Activated CD4-positive, alpha-beta T cell treated with anti-CD3 and anti-CD28 coated beads for 36 hours (primary cell): ENCODE measurements around the gene JUP. TPM values are rescaled to one million over a fixed set of nuclear protein-coding genes. Genes with fewer than 3 reads are reported as not detected.

Experiments used
- ATAC-seq: fragments of 200-7000 bp; cut with Tn5 transposase; one replicate; pipeline ENCODE4 v1.10.0; 2021; ENCODE audit warnings: mild to moderate bottlenecking, moderate library complexity
- CTCF ChIA-PET: fragments of 350-600 bp; sonication (Branson Sonifier 250); formaldehyde crosslinking; loops from one replicate; lab custom pipeline; 2021; ENCODE audit warnings: antibody characterized with exemption; lab: Charles Lee
- POLR2A ChIA-PET: fragments of 350-600 bp; sonication (Branson Sonifier 250); formaldehyde crosslinking; loops from one replicate; lab custom pipeline; 2021; ENCODE audit warnings: antibody characterized with exemption, inconsistent platforms; lab: Charles Lee
- DNase-seq: peaks from one replicate; pipeline ENCODE4 v3.0.0-alpha.2; 2020
- H3K27ac Mint-ChIP-seq: one replicate; pipeline ENCODE4 v1.8.0; 2021; ENCODE audit warnings: mixed read lengths
- H3K27me3 Mint-ChIP-seq: one replicate; pipeline ENCODE4 v1.8.0; 2021; ENCODE audit warnings: mixed read lengths
- H3K36me3 Mint-ChIP-seq: one replicate; pipeline ENCODE4 v1.8.0; 2021; ENCODE audit warnings: low read depth, mixed read lengths
- H3K4me1 Mint-ChIP-seq: one replicate; pipeline ENCODE4 v1.8.0; 2021; ENCODE audit warnings: mixed read lengths
- H3K4me3 Mint-ChIP-seq: one replicate; pipeline ENCODE4 v1.8.0; 2021; ENCODE audit warnings: mild to moderate bottlenecking, moderate library complexity, mixed read lengths
- H3K9me3 Mint-ChIP-seq: one replicate; pipeline ENCODE4 v1.8.0; 2021; ENCODE audit warnings: low read depth, mixed read lengths
- intact Hi-C, 2 experiments: fragments of 100-400 bp; cut with DNase I in 1 of 2; cut with micrococcal nuclease in 1 of 2; formaldehyde crosslinking; loops; one replicate each; pipeline versions ENCODE4 v1.14.2 to v1.15.1; 2022 to 2024; cut with DNase I, micrococcal nuclease
- total RNA-seq, 2 experiments: library from RNA; stranded (reverse); gene quantifications; one replicate each; pipeline ENCODE4 v1.2.3, GENCODE V29; 2021

The JUP gene
- total RNA-seq, 2 experiments from 2014 or later: 0.34 to 0.54 TPM

DNA sequence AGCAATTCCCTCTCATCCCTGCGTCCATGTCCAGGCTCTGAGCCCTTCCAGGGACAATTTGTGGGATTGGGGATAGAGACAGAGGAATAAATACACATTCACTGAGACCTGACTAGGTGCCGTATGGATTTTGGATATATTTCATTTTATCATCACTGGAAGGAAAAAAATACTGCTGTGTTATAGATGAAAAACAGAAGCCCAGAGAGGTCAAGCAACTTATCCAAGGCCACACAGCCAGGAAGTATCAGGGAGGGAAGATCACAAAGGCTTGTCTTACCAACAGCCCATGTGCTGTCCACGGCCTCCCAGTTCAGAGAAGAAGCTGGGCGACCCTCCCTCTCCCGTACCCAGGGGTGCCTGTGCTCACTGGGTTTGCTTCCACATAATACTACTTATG, 46.0 kb downstream of the JUP start:
- intact Hi-C loops: no loop called here
- ChIA-PET CTCF (no interaction called here), POLR2A (interaction anchor here (0.6 kb wide), 2 partner anchors 13 to 211 kb away, joined by 4 to 6 read pairs; no protein-coding TSS in a partner anchor)
- Mint-ChIP-seq H3K4me1 (peaks cover 3% of the 10 kb centered on the region), H3K4me3 (no peak overlapping the region), H3K36me3 (no peaks in the 10 kb centered on the region), H3K27me3 (peaks cover 17% of the 10 kb centered on the region), H3K9me3 (no peaks in the 10 kb centered on the region), H3K27ac (no peak overlapping the region)
- DNase-seq (no peak), ATAC-seq (no peak)

GRCh38 chr17:41739661-41740352, 46.7 kb downstream of the JUP start:
- ChIA-PET CTCF (interaction anchor here (0.6 kb wide), 2 partner anchors 59 to 1382 kb away, joined by 3 read pairs; no protein-coding TSS in a partner anchor), POLR2A (interaction anchor here (0.6 kb wide), 1 partner anchor 212 kb away, joined by 6 read pairs; no protein-coding TSS in a partner anchor)
- Mint-ChIP-seq H3K27me3 (peaks cover 21% of the 10 kb centered on the region), H3K36me3 (no peaks in the 10 kb centered on the region), H3K9me3 (no peaks in the 10 kb centered on the region), H3K4me3 (no peak overlapping the region), H3K27ac (no peak overlapping the region), H3K4me1 (peaks cover 5% of the 10 kb centered on the region)
- ATAC-seq (no peak), DNase-seq (no peak)
- intact Hi-C loops: loop anchor here (2.0 to 10.0 kb wide), 2 partner anchors 71 to 125 kb away; partner anchors contain the start of genes KLHL11 (in 1 of the 2) and P3H4 (in 1 of the 2)

DNA sequence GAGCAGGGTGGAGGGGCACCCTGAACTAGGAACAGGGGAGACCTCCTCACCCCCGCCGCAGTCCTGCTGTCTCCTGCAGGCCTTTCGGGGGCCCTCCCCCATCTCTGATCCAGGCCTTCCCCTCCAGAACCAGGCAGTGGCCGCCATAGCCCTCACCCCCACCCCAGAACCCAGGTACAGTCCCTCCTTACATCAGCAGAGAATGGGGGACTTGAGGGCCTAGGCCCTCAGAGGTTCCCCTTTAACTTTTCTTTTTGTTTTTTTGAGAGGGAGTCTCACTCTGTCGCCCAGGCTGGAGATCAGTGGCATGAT, 47.8 kb downstream of the JUP start:
- Mint-ChIP-seq H3K27ac (no peak overlapping the region), H3K27me3 (peaks cover 24% of the 10 kb centered on the region), H3K4me3 (no peak overlapping the region), H3K36me3 (no peaks in the 10 kb centered on the region), H3K4me1 (peaks cover 5% of the 10 kb centered on the region), H3K9me3 (no peaks in the 10 kb centered on the region)
- ChIA-PET POLR2A (no interaction called here), CTCF (no interaction called here)
- DNase-seq (no peak), ATAC-seq (no peak)
- intact Hi-C loops: loop anchor here (1.0 to 10.0 kb wide), 5 partner anchors 63 to 221 kb away; partner anchors contain the start of genes KLHL11 (in 1 of the 2) and P3H4 (in 1 of the 2)

DNA sequence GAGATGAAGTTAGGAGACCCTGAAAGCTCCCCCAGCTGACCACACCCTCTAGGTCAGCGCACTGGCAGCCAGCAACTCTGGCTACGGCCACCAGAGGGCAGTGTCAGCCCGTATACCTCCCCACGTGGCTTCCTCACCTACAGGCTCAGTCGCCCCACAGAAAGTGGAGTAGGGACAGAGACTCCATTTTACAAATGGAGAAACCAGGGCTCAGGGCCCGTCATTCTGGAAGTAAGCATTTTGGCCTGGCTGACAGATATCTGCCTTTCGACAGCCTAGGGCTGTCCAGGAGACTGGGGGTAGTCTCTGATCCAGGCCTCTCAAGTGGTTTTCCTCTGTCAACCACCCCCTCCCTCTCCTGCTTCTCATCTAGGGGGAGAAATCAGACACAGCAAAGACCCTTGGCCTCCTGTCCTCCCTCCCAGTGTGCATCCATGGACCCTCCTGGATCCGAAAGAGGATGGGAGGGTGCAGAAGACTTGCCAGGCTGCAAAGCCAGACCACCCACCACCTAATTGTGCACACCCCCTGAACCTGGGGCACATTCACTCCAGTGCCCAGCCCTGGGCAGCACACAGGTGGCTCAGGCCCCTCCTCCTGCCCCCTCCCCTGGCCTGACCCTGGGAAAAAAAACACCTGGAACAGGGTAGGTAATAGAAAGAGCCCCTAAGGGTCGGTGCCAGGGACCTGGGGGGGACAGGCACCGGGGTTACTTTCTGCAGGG, 48.3 kb downstream of the JUP start:
- POLR2A ChIA-PET: no interaction called here
- peak; percentile 94 for ATAC-seq
- Mint-ChIP-seq H3K4me3 (peak overlapping the region; percentile 6), H3K36me3 (no peaks in the 10 kb centered on the region), H3K9me3 (no peaks in the 10 kb centered on the region), H3K4me1 (peaks cover 5% of the 10 kb centered on the region), H3K27ac (peak overlapping the region; percentile 73), H3K27me3 (peaks cover 28% of the 10 kb centered on the region)
- peak; percentile 90 for DNase-seq
- intact Hi-C loops: loop anchor here (1.0 to 10.0 kb wide), 5 partner anchors 63 to 221 kb away; partner anchors contain the start of genes KLHL11 (in 1 of the 2) and P3H4 (in 1 of the 2)
- CTCF ChIA-PET: interaction anchor here (0.6 to 3.5 kb wide), 17 partner anchors 27 to 290 kb away, joined by 3 to 33 read pairs (median 3); partner anchors contain the start of genes JUP and P3H4

- intact Hi-C loops: loop anchor here (1.0 to 10.0 kb wide), 5 partner anchors 64 to 222 kb away; partner anchors contain the start of genes KLHL11 (in 1 of the 2) and P3H4 (in 1 of the 2)
- no peaks in the 10 kb centered on the region for H3K9me3 Mint-ChIP-seq
- peaks cover 28% of the 10 kb centered on the region for H3K27me3 Mint-ChIP-seq
- ChIA-PET POLR2A (no interaction called here), CTCF (interaction anchor here (0.6 to 3.5 kb wide), 20 partner anchors 28 to 290 kb away, joined by 3 to 33 read pairs (median 3); partner anchors contain the start of genes JUP, KLHL11 and P3H4)
- no peak overlapping the region for H3K27ac Mint-ChIP-seq
- H3K4me1 Mint-ChIP-seq: peaks cover 5% of the 10 kb centered on the region
- H3K4me3 Mint-ChIP-seq: peak overlapping the region; percentile 6
- no peaks in the 10 kb centered on the region for H3K36me3 Mint-ChIP-seq
- ATAC-seq (peak; percentile 9), DNase-seq (no peak)
These were observed 48.9 kb downstream of the JUP start for GRCh38 chr17:41737680-41738023.

GRCh38 chr17:41736983-41737679, 49.4 kb downstream of the JUP start:
- Mint-ChIP-seq H3K4me3 (peak overlapping the region; percentile 6), H3K9me3 (no peaks in the 10 kb centered on the region), H3K27me3 (peaks cover 33% of the 10 kb centered on the region), H3K4me1 (peaks cover 5% of the 10 kb centered on the region), H3K27ac (no peak overlapping the region), H3K36me3 (no peaks in the 10 kb centered on the region)
- ChIA-PET CTCF (interaction anchor here (0.6 to 3.5 kb wide), 20 partner anchors 9 to 289 kb away, joined by 3 to 33 read pairs (median 3); partner anchors contain the start of genes JUP, KLHL11 and P3H4), POLR2A (no interaction called here)
- ATAC-seq: no peak
- intact Hi-C loops: loop anchor here in 1 of 2 experiments (10.0 kb wide), 1 partner anchor 128 kb away; the partner anchor contains the start of gene KLHL11
- DNase-seq: no peak

DNA sequence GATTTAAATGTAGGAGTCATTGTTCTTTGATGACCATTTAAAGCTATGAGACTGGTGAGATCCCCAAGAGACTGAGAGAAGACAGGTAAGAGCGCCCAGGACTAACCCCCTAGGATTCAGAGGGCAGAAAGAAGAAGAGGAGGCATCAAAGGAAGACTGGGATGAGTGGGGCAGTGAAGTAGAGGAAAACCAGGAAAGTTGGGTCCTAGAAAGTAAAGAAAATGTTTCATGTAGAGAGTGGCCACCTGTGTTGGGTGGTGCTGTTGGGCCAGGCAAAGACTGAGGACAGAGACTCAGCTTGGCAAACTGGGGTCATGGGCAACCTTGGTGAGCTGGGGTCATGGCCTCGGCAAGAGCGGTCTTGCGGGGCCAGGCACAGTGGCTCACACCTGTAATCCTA, 50.8 kb downstream of the JUP start:
- Mint-ChIP-seq H3K4me1 (peaks cover 5% of the 10 kb centered on the region), H3K27ac (no peak overlapping the region), H3K27me3 (peaks cover 45% of the 10 kb centered on the region), H3K9me3 (no peaks in the 10 kb centered on the region), H3K4me3 (no peak overlapping the region), H3K36me3 (no peaks in the 10 kb centered on the region)
- intact Hi-C loops: loop anchor here in 1 of 2 experiments (10.0 kb wide), 1 partner anchor 129 kb away; the partner anchor contains the start of gene KLHL11
- ChIA-PET POLR2A (no interaction called here), CTCF (interaction anchor here (0.7 to 3.5 kb wide), 3 partner anchors 40 to 66 kb away, joined by 3 to 33 read pairs (median 3); no protein-coding TSS in a partner anchor)
- ATAC-seq (no peak), DNase-seq (no peak)

- no peak overlapping the region for H3K27ac Mint-ChIP-seq
- peaks cover 5% of the 10 kb centered on the region for H3K4me1 Mint-ChIP-seq
- H3K4me3 Mint-ChIP-seq: no peak overlapping the region
- no peaks in the 10 kb centered on the region for H3K9me3 Mint-ChIP-seq
- DNase-seq (no peak), ATAC-seq (no peak)
- peaks cover 45% of the 10 kb centered on the region for H3K27me3 Mint-ChIP-seq
- POLR2A ChIA-PET: no interaction called here
- intact Hi-C loops: loop anchor here in 1 of 2 experiments (10.0 kb wide), 1 partner anchor 130 kb away; the partner anchor contains the start of gene KLHL11
- H3K36me3 Mint-ChIP-seq: no peaks in the 10 kb centered on the region
- CTCF ChIA-PET: interaction anchor here (0.7 to 3.5 kb wide), 4 partner anchors 61 to 72 kb away, joined by 3 to 33 read pairs (median 3); no protein-coding TSS in a partner anchor
These were observed 51.6 kb downstream of the JUP start for GRCh38 chr17:41734949-41735313.

DNA sequence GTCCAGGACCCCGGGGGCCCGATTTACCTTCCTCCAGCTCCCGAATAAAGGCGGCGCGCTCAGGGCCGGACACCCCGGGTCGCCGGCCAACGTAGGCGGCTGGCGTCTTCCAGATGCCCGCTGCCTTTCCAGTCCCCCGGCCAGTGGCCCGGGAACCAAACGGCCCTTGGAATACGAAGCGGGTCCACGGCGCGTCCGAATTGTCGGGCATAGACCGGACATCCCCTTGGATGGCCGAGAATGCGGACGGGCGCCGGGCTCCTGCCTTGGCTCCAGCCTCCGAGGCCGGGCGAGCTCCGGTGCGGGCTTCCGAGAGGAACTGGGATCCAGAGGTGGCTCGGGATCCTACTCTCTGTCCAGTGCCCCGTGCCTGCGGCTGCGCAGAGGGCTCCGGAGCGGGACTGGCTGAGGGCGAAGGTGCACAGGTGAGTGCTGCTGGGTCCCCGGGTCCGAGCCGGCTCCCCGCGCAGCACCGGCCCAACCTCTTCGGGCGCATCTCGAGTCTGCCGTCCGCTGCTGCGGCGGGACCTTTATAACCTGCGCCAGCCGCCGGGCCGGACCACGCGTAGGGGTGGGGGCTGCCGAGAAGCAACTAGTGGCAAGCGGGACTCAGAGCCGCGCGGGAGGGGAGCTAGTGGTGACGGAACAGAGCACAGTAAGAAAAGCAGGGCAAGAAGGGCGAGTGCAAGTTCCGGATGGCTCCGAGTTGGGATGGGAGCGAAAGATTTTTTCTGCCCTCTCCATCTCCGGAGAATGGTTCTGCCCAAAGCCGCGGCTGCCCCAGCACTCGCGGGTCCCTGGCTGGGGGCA, 52.2 kb downstream of the JUP start, which contains the start of gene HAP1:
Gene HAP1, minus strand, starts transcription at position 505 of the 810 bp plus-strand sequence. Its CDS starts 9 bp downstream, at position 496.
- POLR2A ChIA-PET: no interaction called here

More for the DNA sequence above, 52.2 kb downstream of the JUP start, which contains the start of gene HAP1:
- intact Hi-C loops: loop anchor here in 1 of 2 experiments (10.0 kb wide), 1 partner anchor 130 kb away; the partner anchor contains the start of gene KLHL11
- no peaks in the 10 kb centered on the region for H3K36me3 Mint-ChIP-seq
- DNase-seq (peak; percentile 37), ATAC-seq (no peak)
- H3K27me3 Mint-ChIP-seq: peaks cover 45% of the 10 kb centered on the region
- no peaks in the 10 kb centered on the region for H3K9me3 Mint-ChIP-seq
- CTCF ChIA-PET: interaction anchor here (1.1 to 1.2 kb wide), 2 partner anchors 68 to 72 kb away, joined by 3 read pairs; no protein-coding TSS in a partner anchor
- H3K4me3 Mint-ChIP-seq: no peak within 1 kb of the TSS
- H3K4me1 Mint-ChIP-seq: peaks cover 5% of the 10 kb centered on the region
- no peak within 1 kb of the TSS for H3K27ac Mint-ChIP-seq
